ENCODE results near the gene GPHN.

- TF ChIP-seq POLR2A (IDR thresholded peaks at IDR 0.05): no peak
- TF ChIP-seq, protein P1, sequence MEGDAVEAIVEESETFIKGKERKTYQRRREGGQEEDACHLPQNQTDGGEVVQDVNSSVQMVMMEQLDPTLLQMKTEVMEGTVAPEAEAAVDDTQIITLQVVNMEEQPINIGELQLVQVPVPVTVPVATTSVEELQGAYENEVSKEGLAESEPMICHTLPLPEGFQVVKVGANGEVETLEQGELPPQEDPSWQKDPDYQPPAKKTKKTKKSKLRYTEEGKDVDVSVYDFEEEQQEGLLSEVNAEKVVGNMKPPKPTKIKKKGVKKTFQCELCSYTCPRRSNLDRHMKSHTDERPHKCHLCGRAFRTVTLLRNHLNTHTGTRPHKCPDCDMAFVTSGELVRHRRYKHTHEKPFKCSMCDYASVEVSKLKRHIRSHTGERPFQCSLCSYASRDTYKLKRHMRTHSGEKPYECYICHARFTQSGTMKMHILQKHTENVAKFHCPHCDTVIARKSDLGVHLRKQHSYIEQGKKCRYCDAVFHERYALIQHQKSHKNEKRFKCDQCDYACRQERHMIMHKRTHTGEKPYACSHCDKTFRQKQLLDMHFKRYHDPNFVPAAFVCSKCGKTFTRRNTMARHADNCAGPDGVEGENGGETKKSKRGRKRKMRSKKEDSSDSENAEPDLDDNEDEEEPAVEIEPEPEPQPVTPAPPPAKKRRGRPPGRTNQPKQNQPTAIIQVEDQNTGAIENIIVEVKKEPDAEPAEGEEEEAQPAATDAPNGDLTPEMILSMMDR (IDR thresholded peaks at IDR 0.05): no peak
- TF ChIP-seq EP300 (IDR thresholded peaks at IDR 0.05): no peak
- no peak for TF ChIP-seq POLR2AphosphoS5 (IDR thresholded peaks at IDR 0.05)
These were observed 713.5 kb downstream of the GPHN start for GRCh38 chr14:67221248-67221981.
